GM19328 (cell line): ENCODE data around the gene EIPR1.

Experiments used
- ATAC-seq: cut with Tn5 transposase; IDR thresholded peaks from one replicate; pipeline ENCODE4 v1.9.1; 2021; ENCODE audit warnings: mild to moderate bottlenecking, moderate library complexity; ENCODE audit not compliant: unreplicated experiment

EIPR1 gene

DNA sequence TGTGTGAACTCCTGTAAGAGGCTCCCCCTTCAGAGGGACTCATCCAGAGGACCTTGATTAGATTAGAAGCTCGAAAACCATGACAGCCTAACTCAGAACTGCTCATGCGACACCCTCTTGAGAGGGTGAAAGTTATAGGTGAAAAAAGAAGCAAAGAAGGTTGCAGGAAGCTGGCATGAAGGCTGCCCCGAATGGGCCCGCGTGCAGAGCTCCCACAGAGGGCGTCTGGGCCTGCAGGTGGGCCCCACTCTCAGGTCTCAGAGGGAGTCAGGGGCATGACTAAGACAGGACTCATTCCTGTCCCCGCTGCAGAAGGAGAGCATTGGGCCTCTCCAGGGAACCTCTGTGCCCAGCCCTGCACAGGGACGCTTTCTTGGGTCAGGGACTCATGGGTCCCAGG, 235.4 kb downstream of the EIPR1 start:
- no peak for ATAC-seq

DNA sequence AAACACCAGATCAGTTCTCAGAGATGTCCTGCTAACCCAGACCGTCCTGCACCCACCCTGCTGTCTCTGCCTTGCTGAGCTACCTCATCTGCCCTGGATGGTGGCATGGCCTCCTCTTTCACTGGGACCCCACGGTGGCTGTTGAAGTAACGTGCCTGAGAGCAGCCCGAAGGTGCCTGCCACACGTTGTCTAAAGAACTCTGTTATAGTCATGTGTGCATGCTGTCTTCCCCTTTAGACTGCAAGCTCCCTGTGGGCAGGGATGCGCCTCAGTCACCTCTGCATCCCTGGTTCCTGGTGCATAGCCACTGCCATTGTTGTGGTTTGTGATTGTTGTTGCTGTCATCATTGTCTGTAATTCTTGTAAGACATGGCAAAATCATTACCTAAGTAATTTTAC, 235.9 kb downstream of the EIPR1 start:
- ATAC-seq, result no peak

DNA sequence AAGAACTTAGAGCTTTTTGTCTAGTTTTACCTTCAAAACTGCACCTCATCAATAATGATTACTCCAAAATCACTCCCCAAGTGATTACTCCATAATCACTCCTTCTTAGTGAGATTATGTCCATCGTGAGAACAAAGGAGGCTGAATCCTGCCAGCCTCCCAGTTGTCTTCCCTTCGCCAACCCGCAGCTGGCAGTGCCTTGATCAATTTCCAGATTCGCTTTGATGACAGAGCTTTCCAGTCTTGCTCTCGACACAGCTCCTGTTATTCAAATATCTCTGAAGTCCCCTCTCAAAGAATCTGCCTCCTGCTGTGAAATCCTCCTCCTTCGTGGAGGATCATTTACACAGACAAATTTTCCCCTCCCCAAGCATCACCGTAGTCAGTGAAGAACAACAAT, 237.7 kb downstream of the EIPR1 start:
- ATAC-seq, result no peak
